ENCODE measurements around the gene JPH4.

DNA sequence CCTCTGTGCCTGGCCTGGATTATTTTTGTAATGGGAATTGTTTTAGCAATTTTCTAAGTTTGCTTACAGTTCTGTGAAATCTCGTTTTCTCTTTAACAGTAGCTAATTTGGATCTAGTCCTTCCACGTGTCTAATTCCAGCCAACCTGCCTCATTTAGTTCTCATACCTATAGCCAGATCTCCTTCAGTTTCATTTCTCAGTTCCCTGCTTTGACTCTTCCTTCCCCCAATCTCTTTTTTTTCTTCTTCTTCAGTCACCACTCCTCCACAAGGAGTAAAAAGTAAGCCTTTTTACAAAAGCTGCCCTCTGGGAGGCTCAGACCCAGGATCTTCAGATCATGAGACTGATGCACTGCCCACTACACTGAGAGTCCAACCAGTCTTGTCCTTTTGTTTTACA is 21.1 kb downstream of the JPH4 start:
- TF ChIP-seq RELA (CRISPR knock-in tag; IDR thresholded peaks at IDR 0.05; ENCODE audit: borderline replicate concordance) (no peak), NR1H2 (CRISPR knock-in tag; IDR thresholded peaks at IDR 0.05) (no peak), ZBTB21 (CRISPR knock-in tag; IDR thresholded peaks at IDR 0.05; ENCODE audit: borderline replicate concordance) (no peak), TP53 (CRISPR knock-in tag; IDR thresholded peaks at IDR 0.05) (no peak), ESRRA (CRISPR knock-in tag; IDR thresholded peaks at IDR 0.05; ENCODE audit: borderline replicate concordance) (no peak), KAT7 (CRISPR knock-in tag; IDR thresholded peaks at IDR 0.05; ENCODE audit: borderline replicate concordance) (no peak), NR2C2 (CRISPR knock-in tag; IDR thresholded peaks at IDR 0.05) (no peak)
- TF ChIP-seq, protein P1, sequence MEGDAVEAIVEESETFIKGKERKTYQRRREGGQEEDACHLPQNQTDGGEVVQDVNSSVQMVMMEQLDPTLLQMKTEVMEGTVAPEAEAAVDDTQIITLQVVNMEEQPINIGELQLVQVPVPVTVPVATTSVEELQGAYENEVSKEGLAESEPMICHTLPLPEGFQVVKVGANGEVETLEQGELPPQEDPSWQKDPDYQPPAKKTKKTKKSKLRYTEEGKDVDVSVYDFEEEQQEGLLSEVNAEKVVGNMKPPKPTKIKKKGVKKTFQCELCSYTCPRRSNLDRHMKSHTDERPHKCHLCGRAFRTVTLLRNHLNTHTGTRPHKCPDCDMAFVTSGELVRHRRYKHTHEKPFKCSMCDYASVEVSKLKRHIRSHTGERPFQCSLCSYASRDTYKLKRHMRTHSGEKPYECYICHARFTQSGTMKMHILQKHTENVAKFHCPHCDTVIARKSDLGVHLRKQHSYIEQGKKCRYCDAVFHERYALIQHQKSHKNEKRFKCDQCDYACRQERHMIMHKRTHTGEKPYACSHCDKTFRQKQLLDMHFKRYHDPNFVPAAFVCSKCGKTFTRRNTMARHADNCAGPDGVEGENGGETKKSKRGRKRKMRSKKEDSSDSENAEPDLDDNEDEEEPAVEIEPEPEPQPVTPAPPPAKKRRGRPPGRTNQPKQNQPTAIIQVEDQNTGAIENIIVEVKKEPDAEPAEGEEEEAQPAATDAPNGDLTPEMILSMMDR (IDR thresholded peaks at IDR 0.05): no peak
- TF ChIP-seq, protein P2, sequence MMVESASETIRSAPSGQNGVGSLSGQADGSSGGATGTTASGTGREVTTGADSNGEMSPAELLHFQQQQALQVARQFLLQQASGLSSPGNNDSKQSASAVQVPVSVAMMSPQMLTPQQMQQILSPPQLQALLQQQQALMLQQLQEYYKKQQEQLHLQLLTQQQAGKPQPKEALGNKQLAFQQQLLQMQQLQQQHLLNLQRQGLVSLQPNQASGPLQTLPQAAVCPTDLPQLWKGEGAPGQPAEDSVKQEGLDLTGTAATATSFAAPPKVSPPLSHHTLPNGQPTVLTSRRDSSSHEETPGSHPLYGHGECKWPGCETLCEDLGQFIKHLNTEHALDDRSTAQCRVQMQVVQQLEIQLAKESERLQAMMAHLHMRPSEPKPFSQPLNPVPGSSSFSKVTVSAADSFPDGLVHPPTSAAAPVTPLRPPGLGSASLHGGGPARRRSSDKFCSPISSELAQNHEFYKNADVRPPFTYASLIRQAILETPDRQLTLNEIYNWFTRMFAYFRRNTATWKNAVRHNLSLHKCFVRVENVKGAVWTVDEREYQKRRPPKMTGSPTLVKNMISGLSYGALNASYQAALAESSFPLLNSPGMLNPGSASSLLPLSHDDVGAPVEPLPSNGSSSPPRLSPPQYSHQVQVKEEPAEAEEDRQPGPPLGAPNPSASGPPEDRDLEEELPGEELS (CRISPR knock-in tag; IDR thresholded peaks at IDR 0.05): no peak
- TF ChIP-seq, protein P3, sequence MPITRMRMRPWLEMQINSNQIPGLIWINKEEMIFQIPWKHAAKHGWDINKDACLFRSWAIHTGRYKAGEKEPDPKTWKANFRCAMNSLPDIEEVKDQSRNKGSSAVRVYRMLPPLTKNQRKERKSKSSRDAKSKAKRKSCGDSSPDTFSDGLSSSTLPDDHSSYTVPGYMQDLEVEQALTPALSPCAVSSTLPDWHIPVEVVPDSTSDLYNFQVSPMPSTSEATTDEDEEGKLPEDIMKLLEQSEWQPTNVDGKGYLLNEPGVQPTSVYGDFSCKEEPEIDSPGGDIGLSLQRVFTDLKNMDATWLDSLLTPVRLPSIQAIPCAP (CRISPR knock-in tag; IDR thresholded peaks at IDR 0.05): no peak
- TF ChIP-seq, protein P4, sequence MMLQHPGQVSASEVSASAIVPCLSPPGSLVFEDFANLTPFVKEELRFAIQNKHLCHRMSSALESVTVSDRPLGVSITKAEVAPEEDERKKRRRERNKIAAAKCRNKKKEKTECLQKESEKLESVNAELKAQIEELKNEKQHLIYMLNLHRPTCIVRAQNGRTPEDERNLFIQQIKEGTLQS (CRISPR knock-in tag; conservative IDR thresholded peaks at IDR 0.05): no peak
- TF ChIP-seq, protein P5, sequence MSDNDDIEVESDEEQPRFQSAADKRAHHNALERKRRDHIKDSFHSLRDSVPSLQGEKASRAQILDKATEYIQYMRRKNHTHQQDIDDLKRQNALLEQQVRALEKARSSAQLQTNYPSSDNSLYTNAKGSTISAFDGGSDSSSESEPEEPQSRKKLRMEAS (CRISPR knock-in tag; IDR thresholded peaks at IDR 0.05): no peak

Data from WTC11 (cell line).